Measurements from ENCODE around the gene LY6G6C.
A peak's percentile ranks its signal among the peaks of the same experiment; 100 is the strongest.

Gene LY6G6C

GRCh38 chr6:31734821-31735406, 13.4 kb upstream of the LY6G6C start:
- Mint-ChIP-seq H3K4me3 (peak overlapping the region; percentile 96), H3K27me3 (no peaks in the 10 kb centered on the region), H3K4me1 (peaks cover 63% of the 10 kb centered on the region), H3K27ac (peak overlapping the region; percentile 92), H3K36me3 (peaks cover 7% of the 10 kb centered on the region), H3K9me3 (no peaks in the 10 kb centered on the region)

DNA sequence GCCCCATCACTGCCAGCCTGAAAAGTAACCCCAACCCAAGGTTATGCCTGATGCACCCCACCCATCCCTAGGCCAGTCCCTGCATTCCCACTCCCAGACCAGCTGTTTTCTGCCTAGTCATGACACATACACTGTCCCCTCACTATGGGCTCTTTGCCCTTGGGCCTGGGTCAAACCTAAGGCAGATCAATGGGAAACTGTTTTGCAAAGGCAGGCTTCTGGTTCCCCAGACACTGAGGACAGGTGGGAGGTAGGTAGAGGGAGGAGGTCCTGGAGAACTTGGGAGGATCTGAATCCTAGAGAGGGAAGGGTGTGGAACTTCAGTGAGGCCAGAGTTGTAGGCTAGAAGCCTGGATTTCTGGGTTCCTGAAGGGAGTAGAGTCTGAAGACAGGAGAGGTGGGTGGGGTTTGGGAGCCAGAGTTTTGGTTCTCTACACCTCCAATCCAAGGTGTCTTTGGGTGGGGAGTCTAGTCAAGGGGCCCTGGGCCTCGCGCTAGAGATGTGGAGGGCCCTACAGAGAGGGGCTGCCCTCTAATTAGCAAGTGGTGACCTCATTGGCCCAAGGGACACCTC, 12.8 kb upstream of the LY6G6C start:
- no peaks in the 10 kb centered on the region for H3K9me3 Mint-ChIP-seq
- peak overlapping the region; percentile 86 for H3K27ac Mint-ChIP-seq
- H3K27me3 Mint-ChIP-seq: no peaks in the 10 kb centered on the region
- H3K4me3 Mint-ChIP-seq: peak overlapping the region; percentile 96
- peaks cover 60% of the 10 kb centered on the region for H3K4me1 Mint-ChIP-seq
- peaks cover 7% of the 10 kb centered on the region for H3K36me3 Mint-ChIP-seq

GRCh38 chr6:31733734-31734133, 12.2 kb upstream of the LY6G6C start:
- Mint-ChIP-seq H3K4me1 (peaks cover 58% of the 10 kb centered on the region), H3K27ac (no peak overlapping the region), H3K4me3 (peak overlapping the region; percentile 96), H3K27me3 (no peaks in the 10 kb centered on the region), H3K36me3 (peaks cover 7% of the 10 kb centered on the region), H3K9me3 (no peaks in the 10 kb centered on the region)

GRCh38 chr6:31732029-31732428, 10.5 kb upstream of the LY6G6C start:
- H3K36me3 Mint-ChIP-seq: peaks cover 7% of the 10 kb centered on the region
- no peak overlapping the region for H3K4me3 Mint-ChIP-seq
- H3K27ac Mint-ChIP-seq: no peak overlapping the region
- H3K27me3 Mint-ChIP-seq: no peaks in the 10 kb centered on the region
- H3K9me3 Mint-ChIP-seq: no peaks in the 10 kb centered on the region
- peaks cover 55% of the 10 kb centered on the region for H3K4me1 Mint-ChIP-seq

- peak overlapping the region; percentile 24 for H3K27ac Mint-ChIP-seq
- H3K4me1 Mint-ChIP-seq: peaks cover 62% of the 10 kb centered on the region
- peaks cover 7% of the 10 kb centered on the region for H3K36me3 Mint-ChIP-seq
- no peaks in the 10 kb centered on the region for H3K9me3 Mint-ChIP-seq
- peak overlapping the region; percentile 93 for H3K4me3 Mint-ChIP-seq
- H3K27me3 Mint-ChIP-seq: no peaks in the 10 kb centered on the region
Measured at GRCh38 chr6:31730631-31731086, 9.1 kb upstream of the LY6G6C start.

- H3K4me1 Mint-ChIP-seq: peaks cover 63% of the 10 kb centered on the region
- peak overlapping the region; percentile 93 for H3K4me3 Mint-ChIP-seq
- H3K27ac Mint-ChIP-seq: peak overlapping the region; percentile 24
- no peaks in the 10 kb centered on the region for H3K27me3 Mint-ChIP-seq
- peaks cover 7% of the 10 kb centered on the region for H3K36me3 Mint-ChIP-seq
- no peaks in the 10 kb centered on the region for H3K9me3 Mint-ChIP-seq
Measured at GRCh38 chr6:31729979-31730630, 8.6 kb upstream of the LY6G6C start.

GRCh38 chr6:31729515-31729978, 8.0 kb upstream of the LY6G6C start:
- Mint-ChIP-seq H3K4me1 (peaks cover 63% of the 10 kb centered on the region), H3K9me3 (no peaks in the 10 kb centered on the region), H3K27me3 (no peaks in the 10 kb centered on the region), H3K36me3 (peaks cover 7% of the 10 kb centered on the region), H3K4me3 (peak overlapping the region; percentile 93), H3K27ac (no peak overlapping the region)

- Mint-ChIP-seq H3K36me3 (peaks cover 7% of the 10 kb centered on the region), H3K4me1 (peaks cover 57% of the 10 kb centered on the region), H3K27ac (no peak within 1 kb of the TSS), H3K4me3 (peak within 1 kb of the TSS; percentile 93), H3K27me3 (no peaks in the 10 kb centered on the region), H3K9me3 (no peaks in the 10 kb centered on the region)
Measured at GRCh38 chr6:31728767-31729514, 7.4 kb upstream of the LY6G6C start, which contains the start of gene DDAH2. DDAH2 (minus strand) TSS chr6:31729299; CDS start chr6:31729161, 138 bp downstream.

DNA sequence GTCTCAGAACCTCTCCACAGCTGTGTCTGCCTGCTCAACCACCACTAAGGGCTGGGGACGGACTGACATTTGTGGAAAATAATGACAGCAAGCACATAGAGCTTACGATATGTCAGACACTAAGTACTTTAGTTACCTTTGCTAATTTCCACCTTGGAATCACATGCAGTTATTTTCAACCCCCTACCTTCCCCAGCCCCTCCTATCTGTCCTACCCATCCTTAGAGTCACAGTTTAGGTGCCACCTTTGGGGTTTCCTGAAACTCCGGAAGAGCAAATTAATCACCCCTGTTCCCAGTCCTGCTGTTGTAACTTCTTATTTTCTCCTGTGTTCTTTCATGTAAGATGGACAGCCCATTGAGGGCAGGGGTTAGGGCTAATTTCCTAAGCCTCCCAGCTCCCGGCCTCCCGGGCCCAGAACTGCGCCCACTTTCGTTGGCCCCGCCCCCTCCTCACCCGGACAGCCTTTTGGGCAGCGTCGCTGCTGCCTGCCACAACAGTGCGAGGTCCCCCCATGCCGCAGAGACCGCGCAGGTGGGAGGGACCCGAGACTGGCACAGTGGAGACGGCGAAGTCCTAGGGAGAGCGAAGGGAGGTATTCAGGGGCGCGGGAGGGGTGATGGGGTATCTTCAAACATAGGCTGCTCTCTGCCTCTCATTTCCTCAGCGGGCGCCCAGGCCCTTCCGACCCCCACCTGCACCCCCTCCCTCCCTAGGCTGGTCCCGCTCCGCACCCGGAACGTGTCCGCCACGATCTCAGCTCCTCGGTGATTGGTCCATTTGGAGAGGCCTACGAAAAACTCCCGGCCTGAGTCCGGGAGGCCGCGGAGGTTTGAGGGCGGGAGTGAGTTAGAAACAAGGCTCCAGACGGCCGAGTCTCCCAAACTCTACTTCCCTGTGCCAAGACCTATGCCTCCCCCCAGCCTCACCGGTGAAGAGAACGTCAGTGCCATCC, 6.4 kb upstream of the LY6G6C start:
- Mint-ChIP-seq H3K4me3 (peak overlapping the region; percentile 60), H3K36me3 (peaks cover 2% of the 10 kb centered on the region), H3K27ac (no peak overlapping the region), H3K4me1 (peaks cover 48% of the 10 kb centered on the region), H3K27me3 (no peaks in the 10 kb centered on the region), H3K9me3 (no peaks in the 10 kb centered on the region)

GRCh38 chr6:31727034-31727716, 5.6 kb upstream of the LY6G6C start:
- peaks cover 2% of the 10 kb centered on the region for H3K36me3 Mint-ChIP-seq
- H3K9me3 Mint-ChIP-seq: no peaks in the 10 kb centered on the region
- no peaks in the 10 kb centered on the region for H3K27me3 Mint-ChIP-seq
- H3K4me3 Mint-ChIP-seq: peak overlapping the region; percentile 60
- H3K4me1 Mint-ChIP-seq: peaks cover 48% of the 10 kb centered on the region
- H3K27ac Mint-ChIP-seq: peak overlapping the region; percentile 5

DNA sequence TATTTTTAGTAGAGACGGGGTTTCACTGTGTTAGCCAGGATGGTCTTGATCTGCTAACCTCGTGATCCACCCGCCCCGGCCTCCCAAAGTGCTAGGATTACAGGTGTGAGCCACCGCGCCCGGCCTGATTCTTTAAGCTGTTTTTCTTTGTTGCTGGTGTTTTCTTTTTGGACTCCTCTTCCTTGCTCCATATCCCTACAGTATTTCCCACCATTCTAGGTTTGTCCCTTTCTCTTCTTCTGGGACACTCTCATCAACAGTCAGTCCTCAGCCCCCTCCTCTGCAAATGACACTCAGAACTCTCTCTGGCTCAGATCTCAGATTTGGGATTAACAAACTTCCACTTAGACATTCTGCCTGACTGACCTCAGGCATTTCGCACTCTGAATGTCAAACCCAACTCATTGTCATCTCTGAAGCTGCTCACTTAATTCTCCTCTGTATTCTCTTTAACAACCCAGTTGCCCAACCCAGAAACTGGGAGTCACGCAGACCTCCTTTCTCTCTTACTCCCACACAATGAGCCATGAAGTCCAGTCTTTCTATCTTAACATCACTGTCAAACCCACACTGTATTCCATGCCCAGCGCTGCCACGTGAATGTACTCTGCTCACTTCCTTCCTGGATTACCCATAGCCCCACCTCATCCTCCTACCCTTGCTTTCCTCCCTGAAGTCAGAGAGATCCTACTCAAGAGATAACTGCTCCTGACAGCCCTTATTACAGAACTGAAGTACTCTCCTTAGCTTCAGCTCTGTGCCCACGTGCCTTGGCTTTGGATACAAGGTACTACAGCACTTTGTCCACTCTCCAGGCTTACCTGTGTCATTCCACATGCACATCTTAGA, 4.2 kb upstream of the LY6G6C start:
- no peaks in the 10 kb centered on the region for H3K36me3 Mint-ChIP-seq
- no peaks in the 10 kb centered on the region for H3K27me3 Mint-ChIP-seq
- no peaks in the 10 kb centered on the region for H3K9me3 Mint-ChIP-seq
- no peak overlapping the region for H3K27ac Mint-ChIP-seq
- peaks cover 43% of the 10 kb centered on the region for H3K4me1 Mint-ChIP-seq
- no peak overlapping the region for H3K4me3 Mint-ChIP-seq

DNA sequence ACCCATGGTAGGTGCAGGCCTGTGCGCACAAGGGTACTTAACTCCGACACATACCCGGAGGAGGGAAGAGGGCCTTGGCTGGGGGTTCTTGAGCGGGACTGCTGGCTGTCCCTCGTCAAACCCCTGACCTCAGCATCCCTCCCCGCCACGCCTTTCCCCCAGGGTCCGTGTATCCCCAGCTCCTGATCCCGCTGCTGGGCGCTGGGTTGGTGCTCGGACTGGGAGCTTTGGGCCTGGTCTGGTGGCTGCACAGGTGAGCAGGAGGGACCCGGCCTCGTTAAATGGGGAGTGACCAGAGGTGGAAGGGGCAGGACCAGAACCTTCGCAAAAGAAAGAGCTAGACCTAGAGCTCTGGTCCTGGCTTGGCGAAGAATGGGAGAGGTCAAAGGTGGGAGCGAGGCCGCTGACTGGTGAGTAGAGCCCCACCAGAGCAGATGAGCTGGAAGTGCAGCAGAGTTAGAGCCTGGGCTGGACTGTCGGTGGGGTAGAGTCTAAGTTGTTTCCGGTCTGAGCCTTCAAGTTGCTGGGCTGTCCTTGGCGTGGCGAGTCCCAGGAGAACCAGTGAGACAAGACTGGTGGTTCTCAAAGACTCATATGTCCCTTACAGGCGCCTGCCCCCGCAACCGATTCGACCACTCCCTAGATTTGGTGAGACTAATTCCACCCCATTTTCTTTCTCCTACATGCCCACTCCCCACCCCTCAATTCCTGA, 2.6 kb upstream of the LY6G6C start:
- H3K4me3 Mint-ChIP-seq: no peak overlapping the region
- no peaks in the 10 kb centered on the region for H3K36me3 Mint-ChIP-seq
- no peaks in the 10 kb centered on the region for H3K27me3 Mint-ChIP-seq
- H3K27ac Mint-ChIP-seq: no peak overlapping the region
- H3K4me1 Mint-ChIP-seq: peaks cover 32% of the 10 kb centered on the region
- no peaks in the 10 kb centered on the region for H3K9me3 Mint-ChIP-seq
